CD14-positive monocyte (primary cell): Measurements from ENCODE around the gene ARHGAP40. TPM values are rescaled to one million over a fixed set of nuclear protein-coding genes. Genes with fewer than 3 reads are reported as not detected.

Experiments
- DNase-seq, 3 donors: peaks; one replicate each; pipeline ENCODE4 v3.0.0-alpha.2; 2011 to 2022
- H2AFZ ChIP-seq: 2 replicates; pipeline ENCODE4 v1.6.0; 2012; ENCODE audit warnings: mild to moderate bottlenecking, low read depth, low read length, inconsistent platforms; ENCODE audit not compliant: insufficient read depth, poor library complexity, severe bottlenecking
- H3K27ac ChIP-seq, 2 donors: 1 replicate in 1 of 2; 2 replicates in 1 of 2; pipeline ENCODE4 v1.5.1; 2012 to 2013; ENCODE audit warnings: low read length in 2 of 2, control low read depth in 1 of 2, inconsistent platforms in 1 of 2, low read depth in 1 of 2, mild to moderate bottlenecking in 1 of 2
- H3K27me3 ChIP-seq, 2 donors: one replicate each; pipeline versions ENCODE4 v1.6.0 to v1.6.1; 2011 to 2013; ENCODE audit warnings: low read length in 2 of 2; ENCODE audit not compliant: control insufficient read depth in 2 of 2, insufficient read depth in 2 of 2
- H3K36me3 ChIP-seq, 2 donors: replicated peaks in 1 of 2; 1 replicate in 1 of 2; 2 replicates in 1 of 2; pipeline versions ENCODE4 v1.5.1 to v1.6.1; 2012 to 2013; ENCODE audit warnings: low read length in 2 of 2, control low read depth in 1 of 2, inconsistent platforms in 1 of 2, mild to moderate bottlenecking in 1 of 2; ENCODE audit not compliant: insufficient read depth in 2 of 2, control insufficient read depth in 1 of 2
- H3K4me1 ChIP-seq, 2 donors: 1 replicate in 1 of 2; 2 replicates in 1 of 2; pipeline versions ENCODE4 v1.5.1 to v1.6.1; 2012 to 2013; ENCODE audit warnings: low read length in 2 of 2, control low read depth in 1 of 2, inconsistent platforms in 1 of 2, mild to moderate bottlenecking in 1 of 2, moderate library complexity in 1 of 2; ENCODE audit not compliant: insufficient read depth in 2 of 2, control insufficient read depth in 1 of 2
- H3K4me2 ChIP-seq: replicated peaks from 2 replicates; pipeline ENCODE3; 2012; ENCODE audit warnings: low read length, moderate library complexity, mild to moderate bottlenecking; ENCODE audit not compliant: poor library complexity, severe bottlenecking; ENCODE audit errors: extremely low read depth
- H3K4me3 ChIP-seq, 3 experiments: fragments of 200-600 bp in 1 of 3; sonication (generic) in 1 of 3; replicated peaks in 1 of 3; 1 replicate in 2 of 3; 2 replicates in 1 of 3; pipeline ENCODE4 v1.5.1; 2011 to 2013; ENCODE audit warnings: low read length in 3 of 3, mild to moderate bottlenecking in 3 of 3, control low read depth in 2 of 3, low read depth in 2 of 3, inconsistent platforms in 1 of 3, moderate library complexity in 1 of 3
- H3K79me2 ChIP-seq: 2 replicates; pipeline ENCODE4 v1.6.0; 2012; ENCODE audit warnings: mild to moderate bottlenecking, control low read depth, inconsistent platforms, low read length, moderate library complexity; ENCODE audit not compliant: insufficient read depth
- H3K9ac ChIP-seq: 2 replicates; pipeline ENCODE4 v1.6.0; 2017; ENCODE audit warnings: low read length, mild to moderate bottlenecking; ENCODE audit not compliant: insufficient read depth, poor library complexity, severe bottlenecking
- H3K9me3 ChIP-seq, 2 donors: replicated peaks in 1 of 2; 1 replicate in 1 of 2; 2 replicates in 1 of 2; pipeline versions ENCODE4 v1.5.1 to v1.6.1; 2012 to 2013; ENCODE audit warnings: low read length in 2 of 2, control low read depth in 1 of 2; ENCODE audit not compliant: control insufficient read depth in 1 of 2, insufficient read depth in 1 of 2
- H4K20me1 ChIP-seq: 2 replicates; pipeline ENCODE4 v1.6.0; 2012; ENCODE audit warnings: mild to moderate bottlenecking, low read length, control low read depth, moderate library complexity; ENCODE audit not compliant: insufficient read depth
- H3K27ac Mint-ChIP-seq, 7 donors: one replicate each; pipeline ENCODE4 v1.8.0; 2020; ENCODE audit warnings: mild to moderate bottlenecking in 7 of 7, mixed read lengths in 7 of 7, moderate library complexity in 6 of 7, inconsistent platforms in 2 of 7
- H3K27me3 Mint-ChIP-seq, 3 donors: one replicate each; pipeline ENCODE4 v1.8.0; 2021 to 2022; ENCODE audit warnings: low read depth in 3 of 3, mild to moderate bottlenecking in 3 of 3, mixed read lengths in 3 of 3, moderate library complexity in 3 of 3, inconsistent platforms in 1 of 3
- H3K36me3 Mint-ChIP-seq, 2 donors: one replicate each; pipeline ENCODE4 v1.8.0; 2020; ENCODE audit warnings: mixed read lengths in 2 of 2, inconsistent platforms in 1 of 2, mild to moderate bottlenecking in 1 of 2
- H3K4me1 Mint-ChIP-seq: one replicate; pipeline ENCODE4 v1.8.0; 2020; ENCODE audit warnings: mild to moderate bottlenecking, mixed read lengths
- H3K4me3 Mint-ChIP-seq, 2 donors: one replicate each; pipeline ENCODE4 v1.8.0; 2020; ENCODE audit warnings: mild to moderate bottlenecking in 2 of 2, mixed read lengths in 2 of 2, moderate library complexity in 1 of 2
- H3K9me3 Mint-ChIP-seq, 7 donors: one replicate each; pipeline ENCODE4 v1.8.0; 2020 to 2022; ENCODE audit warnings: mixed read lengths in 7 of 7, mild to moderate bottlenecking in 6 of 7, moderate library complexity in 6 of 7, inconsistent platforms in 2 of 7
- WGBS: methylation state at CpG from one replicate; pipeline ENCODE4 v1.1.5; 2013; ENCODE audit warnings: missing lambda C conversion rate; ENCODE audit not compliant: insufficient coverage; 5-methylcytosine and 5-hydroxymethylcytosine counted together
- intact Hi-C, 2 donors: fragments of 100-400 bp; cut with micrococcal nuclease; formaldehyde crosslinking; loops; one replicate each; pipeline versions ENCODE4 v1.15.0 to v1.15.1; 2023
- polyA plus RNA-seq, 3 donors: library from polyadenylated mRNA; depleted of rRNA in 1 of 3; unstranded in 2 of 3; stranded (reverse) in 1 of 3; fragments of 300-500 nt in 2 of 3; fragments of >200 nt in 1 of 3; fragmentation: Illumina TruSeq in 2 of 3; gene quantifications; 1 replicate in 2 of 3; 2 replicates in 1 of 3; pipeline ENCODE4 v1.2.3, GENCODE V29; 2012 to 2021
- TF ChIP-seq, protein P1 (sequence below): fragments of 200-600 bp; IDR thresholded peaks from one replicate; pipeline ENCODE4 v1.8.0; 2022; ENCODE audit warnings: antibody characterized with exemption, mild to moderate bottlenecking

Gene ARHGAP40
- polyA plus RNA-seq, 3 donors = not detected

DNA sequence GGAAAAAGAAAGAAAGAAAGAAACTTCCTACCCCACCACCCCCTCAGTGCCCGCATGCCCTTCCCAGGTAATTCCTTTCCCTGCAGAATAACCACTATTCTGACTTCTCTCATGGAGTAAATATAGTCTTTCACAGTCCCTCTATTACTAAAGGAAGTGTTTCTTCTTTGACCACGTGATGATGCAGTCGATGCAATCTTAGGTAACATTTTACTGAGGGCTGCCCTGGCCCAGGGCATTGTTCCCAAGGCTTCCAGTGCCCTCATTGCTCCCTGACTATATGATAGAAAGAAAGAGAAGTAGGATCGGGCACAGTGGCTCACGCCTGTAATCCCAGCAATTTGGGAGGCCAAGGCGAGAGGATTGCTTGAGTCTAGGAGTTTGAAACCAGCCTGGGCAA, 29.1 kb downstream of the ARHGAP40 start:
- Mint-ChIP-seq H3K4me1 (peaks cover 3% of the 10 kb centered on the region), H3K9me3 (peaks cover 0 to 7% (median 0%) of the 10 kb centered on the region in 7 donors), H3K27me3 (peaks cover 11 to 14% (median 11%) of the 10 kb centered on the region in 3 donors), H3K36me3 (no peaks in the 10 kb centered on the region), H3K27ac (no peak overlapping the region), H3K4me3 (no peak overlapping the region)
- Histone ChIP-seq H3K9ac (no peak overlapping the region), H3K36me3 (no peaks in the 10 kb centered on the region), H3K27me3 (no peaks in the 10 kb centered on the region), H3K4me3 (no peak overlapping the region), H4K20me1 (no peaks in the 10 kb centered on the region), H3K4me1 (no peaks in the 10 kb centered on the region), H3K27ac (no peak overlapping the region), H2AFZ (no peak overlapping the region), H3K4me2 (no peak overlapping the region), H3K9me3 (no peaks in the 10 kb centered on the region), H3K79me2 (no peaks in the 10 kb centered on the region)
- WGBS = no CpG with 5 or more reads among the region's 6 CpGs
- intact Hi-C loops = no loop called here
- no peak for DNase-seq
- TF ChIP-seq, protein P1, sequence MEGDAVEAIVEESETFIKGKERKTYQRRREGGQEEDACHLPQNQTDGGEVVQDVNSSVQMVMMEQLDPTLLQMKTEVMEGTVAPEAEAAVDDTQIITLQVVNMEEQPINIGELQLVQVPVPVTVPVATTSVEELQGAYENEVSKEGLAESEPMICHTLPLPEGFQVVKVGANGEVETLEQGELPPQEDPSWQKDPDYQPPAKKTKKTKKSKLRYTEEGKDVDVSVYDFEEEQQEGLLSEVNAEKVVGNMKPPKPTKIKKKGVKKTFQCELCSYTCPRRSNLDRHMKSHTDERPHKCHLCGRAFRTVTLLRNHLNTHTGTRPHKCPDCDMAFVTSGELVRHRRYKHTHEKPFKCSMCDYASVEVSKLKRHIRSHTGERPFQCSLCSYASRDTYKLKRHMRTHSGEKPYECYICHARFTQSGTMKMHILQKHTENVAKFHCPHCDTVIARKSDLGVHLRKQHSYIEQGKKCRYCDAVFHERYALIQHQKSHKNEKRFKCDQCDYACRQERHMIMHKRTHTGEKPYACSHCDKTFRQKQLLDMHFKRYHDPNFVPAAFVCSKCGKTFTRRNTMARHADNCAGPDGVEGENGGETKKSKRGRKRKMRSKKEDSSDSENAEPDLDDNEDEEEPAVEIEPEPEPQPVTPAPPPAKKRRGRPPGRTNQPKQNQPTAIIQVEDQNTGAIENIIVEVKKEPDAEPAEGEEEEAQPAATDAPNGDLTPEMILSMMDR = no peak

DNA sequence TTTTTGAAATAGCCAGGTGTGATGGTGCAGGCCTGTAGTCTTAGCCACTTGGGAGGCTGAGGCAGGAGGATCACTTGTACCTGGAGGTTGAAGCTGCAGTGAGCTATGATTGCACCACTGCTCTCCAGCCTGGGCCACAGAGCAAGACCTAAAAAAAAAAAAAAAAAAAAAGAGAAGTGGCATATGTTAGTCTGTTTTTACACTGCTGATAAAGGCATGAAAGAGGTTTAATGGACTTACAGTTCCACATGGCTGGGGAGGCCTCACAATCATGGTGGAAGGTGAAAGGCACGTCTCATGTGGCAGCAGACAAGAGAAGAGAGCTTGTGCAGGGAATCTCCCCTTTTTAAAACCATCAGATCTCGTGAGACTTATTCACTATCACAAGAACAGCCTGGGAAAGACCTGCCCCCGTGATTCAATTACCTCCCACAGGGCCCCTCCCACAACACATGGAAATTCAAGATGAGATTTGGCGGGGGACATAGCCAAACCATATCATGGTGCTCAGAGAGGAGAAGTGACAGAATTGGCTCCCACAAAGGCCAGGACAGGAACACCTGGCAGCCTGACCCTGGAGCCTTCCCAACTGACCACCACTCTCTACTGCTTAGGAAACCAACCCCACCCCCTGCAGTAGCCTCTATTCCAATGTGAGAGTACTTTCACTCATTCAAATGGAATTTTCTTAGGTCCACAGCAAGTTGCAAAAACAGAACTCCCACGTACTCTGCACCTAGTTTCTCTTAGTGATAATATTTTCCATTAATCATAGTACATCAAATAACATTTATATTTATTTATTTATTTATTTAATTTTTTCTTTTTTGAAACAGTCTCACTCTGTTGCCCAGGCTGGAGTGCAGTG, 29.8 kb downstream of the ARHGAP40 start:
- TF ChIP-seq, protein P1 = no peak
- DNase-seq = no peak
- no peaks in the 10 kb centered on the region for H3K79me2 ChIP-seq
- no peaks in the 10 kb centered on the region for H3K36me3 ChIP-seq
- no peak overlapping the region for H3K9ac ChIP-seq
- no peak overlapping the region for H3K4me3 ChIP-seq
- peaks cover 5% of the 10 kb centered on the region for H3K4me1 Mint-ChIP-seq
- peaks cover 0 to 7% (median 0%) of the 10 kb centered on the region in 7 donors for H3K9me3 Mint-ChIP-seq
- H3K27me3 ChIP-seq = no peaks in the 10 kb centered on the region
- H3K27ac Mint-ChIP-seq = no peak overlapping the region
- WGBS = 100% methylated on average over 2 of the region's 5 CpGs
- H3K36me3 Mint-ChIP-seq = no peaks in the 10 kb centered on the region
- H3K4me2 ChIP-seq = no peak overlapping the region
- H3K9me3 ChIP-seq = peaks cover 0 to 2% of the 10 kb centered on the region in 2 donors
- H3K4me3 Mint-ChIP-seq = no peak overlapping the region
- peaks cover 11 to 17% (median 11%) of the 10 kb centered on the region in 3 donors for H3K27me3 Mint-ChIP-seq
- H4K20me1 ChIP-seq = no peaks in the 10 kb centered on the region
- no peaks in the 10 kb centered on the region for H3K4me1 ChIP-seq
- no peak overlapping the region for H2AFZ ChIP-seq
- H3K27ac ChIP-seq = no peak overlapping the region
- intact Hi-C loops = no loop called here
